ENCODE measurements around the gene FLT4.

The FLT4 gene

GRCh38 chr5:180625791-180626660 is 23.4 kb downstream of the FLT4 start:
- no peak for DNase-seq

DNA sequence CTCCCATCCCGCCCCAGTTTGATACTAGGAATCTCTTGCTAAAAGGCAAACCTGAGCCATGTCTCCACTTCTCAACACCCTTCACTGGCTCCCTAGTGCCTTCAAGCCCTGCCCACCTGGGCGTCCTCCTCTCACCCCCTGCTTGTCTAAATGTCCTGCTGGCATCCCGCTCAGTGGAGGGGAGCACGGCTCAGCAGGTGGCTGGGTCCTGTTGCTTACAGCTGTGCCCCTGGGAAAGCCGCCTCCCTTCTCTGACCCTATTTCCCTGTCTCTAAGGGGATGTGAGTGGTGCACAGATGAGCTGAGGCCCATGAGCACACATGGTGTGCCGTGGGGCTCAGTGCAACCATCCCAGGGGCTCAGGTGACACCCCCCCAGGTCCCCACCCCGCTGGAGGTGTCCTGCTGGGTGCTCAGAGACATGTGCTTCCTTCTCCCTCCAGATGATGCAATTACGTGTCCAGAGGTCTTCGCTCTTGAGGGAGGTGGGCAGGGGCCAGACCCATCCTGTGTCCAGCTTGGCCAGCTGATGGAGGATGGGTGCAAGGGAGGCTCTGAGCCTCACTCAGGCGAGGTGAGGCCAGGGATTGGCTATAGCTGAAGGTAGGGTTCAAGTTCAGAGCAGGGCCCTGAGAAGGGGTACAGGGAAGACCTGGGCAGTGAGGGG is 24.1 kb downstream of the FLT4 start:
- no peak for DNase-seq

GRCh38 chr5:180624587-180624986 is 24.8 kb downstream of the FLT4 start:
- DNase-seq = no peak

GRCh38 chr5:180623844-180624243 is 25.6 kb downstream of the FLT4 start:
- DNase-seq = no peak

DNA sequence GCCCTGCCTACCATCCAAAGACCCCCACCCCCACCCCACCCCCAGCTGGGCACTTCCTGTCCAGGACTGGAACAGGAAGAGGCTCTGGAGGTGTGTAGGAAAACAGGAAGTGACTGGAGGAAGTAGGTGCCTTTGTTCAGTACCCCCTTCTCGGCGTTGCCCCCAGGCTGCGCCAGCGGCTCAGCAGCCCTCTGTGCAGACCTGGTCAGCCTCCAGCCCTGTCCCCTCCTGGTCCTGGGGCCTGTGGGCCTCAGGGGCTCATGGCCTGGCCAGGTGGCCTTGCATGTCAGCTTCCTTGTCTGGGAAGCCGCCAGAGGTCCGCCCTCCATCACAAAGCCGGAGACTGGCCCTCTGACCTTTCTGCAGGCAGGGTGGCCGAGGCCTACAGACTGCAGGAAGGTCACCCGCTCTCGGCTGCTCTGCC is 26.0 kb downstream of the FLT4 start:
- DNase-seq = no peak

DNA sequence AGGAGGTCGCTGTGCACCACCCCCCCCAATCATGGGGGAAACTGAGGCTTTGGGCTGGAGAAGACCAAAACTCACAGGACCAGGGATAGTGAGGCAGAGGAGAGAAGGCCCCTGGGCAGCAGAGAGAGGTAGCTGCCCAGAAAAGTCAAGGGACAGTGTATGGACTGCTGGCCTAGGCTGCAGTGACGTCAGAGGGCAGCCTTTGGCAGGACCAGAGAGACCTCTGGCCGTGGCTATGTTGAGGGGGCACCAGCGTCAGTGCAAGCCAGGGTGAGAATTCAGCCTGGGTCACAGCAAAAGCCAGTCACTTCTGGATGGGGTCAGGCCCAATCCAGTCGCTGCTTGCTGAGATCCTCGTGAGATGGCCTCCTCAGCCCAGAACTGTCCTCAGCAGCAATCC is 26.5 kb downstream of the FLT4 start:
- DNase-seq = no peak

- no peak for DNase-seq
Observed at GRCh38 chr5:180621311-180621710, 28.1 kb downstream of the FLT4 start.

DNA sequence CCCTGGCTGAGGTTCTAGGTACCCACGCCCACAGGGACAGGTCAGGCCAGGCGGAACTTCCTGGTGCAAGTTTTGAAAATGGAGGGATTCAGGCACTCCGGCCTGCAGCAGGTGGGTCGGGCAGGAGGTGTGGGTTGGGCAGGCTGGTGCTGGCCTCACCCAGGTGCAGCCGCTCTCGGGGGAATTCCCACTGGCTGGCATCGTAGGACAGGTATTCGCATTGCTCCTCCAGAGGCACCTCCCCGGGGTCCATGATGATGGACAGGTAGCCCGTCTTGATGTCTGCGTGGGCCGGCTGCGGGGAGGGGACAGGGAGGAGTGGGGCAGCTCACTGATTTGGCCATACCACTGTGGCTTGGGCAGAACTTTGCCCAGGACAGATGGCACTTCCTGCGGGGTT is 29.4 kb downstream of the FLT4 start:
- no peak for DNase-seq

- DNase-seq = no peak
Observed at GRCh38 chr5:180619563-180619915, 29.9 kb downstream of the FLT4 start.

DNA sequence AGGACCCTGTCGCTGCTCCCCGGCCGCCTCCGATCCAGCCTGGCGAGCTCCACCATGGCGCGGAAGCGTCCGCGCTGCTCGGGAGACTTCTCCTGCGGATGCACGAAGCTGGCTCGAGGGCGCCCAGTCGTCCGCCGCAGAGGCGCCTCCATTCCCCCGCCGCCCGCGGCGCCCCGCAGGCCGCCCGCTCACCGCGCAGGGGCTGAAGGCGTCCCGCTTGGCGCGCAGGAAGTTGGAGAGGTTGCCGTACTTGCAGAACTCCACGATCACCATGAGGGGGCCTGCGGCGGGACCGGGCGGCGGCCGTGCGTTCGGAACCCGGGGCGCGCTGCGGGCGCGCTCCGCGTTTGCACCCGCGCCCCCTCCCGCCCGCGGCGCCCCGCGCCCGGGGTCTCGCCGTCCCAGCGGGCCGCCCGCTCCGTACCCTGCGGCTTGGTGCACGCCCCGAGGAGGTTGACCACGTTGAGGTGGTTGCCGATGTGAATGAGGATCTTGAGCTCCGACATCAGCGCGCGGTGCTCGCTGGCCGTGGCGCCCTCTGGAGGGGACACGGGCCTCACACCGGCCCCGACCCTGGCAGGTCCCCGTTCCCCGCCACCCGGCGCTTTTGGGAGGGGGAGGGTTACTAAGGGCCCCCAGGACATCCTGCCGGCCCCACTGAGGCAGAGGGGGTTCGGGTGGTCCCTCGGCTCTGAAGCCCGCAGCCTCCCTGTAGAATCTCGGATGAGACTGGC is 30.4 kb downstream of the FLT4 start:
- DNase-seq = peak; percentile 12

GRCh38 chr5:180618487-180618828 is 30.9 kb downstream of the FLT4 start:
- DNase-seq = no peak

- DNase-seq = no peak
Observed at GRCh38 chr5:180613814-180614188, 35.6 kb downstream of the FLT4 start.

GRCh38 chr5:180613188-180613813 is 36.1 kb downstream of the FLT4 start:
- no peak for DNase-seq

- DNase-seq = no peak
Observed at GRCh38 chr5:180612683-180613082, 36.7 kb downstream of the FLT4 start.

DNA sequence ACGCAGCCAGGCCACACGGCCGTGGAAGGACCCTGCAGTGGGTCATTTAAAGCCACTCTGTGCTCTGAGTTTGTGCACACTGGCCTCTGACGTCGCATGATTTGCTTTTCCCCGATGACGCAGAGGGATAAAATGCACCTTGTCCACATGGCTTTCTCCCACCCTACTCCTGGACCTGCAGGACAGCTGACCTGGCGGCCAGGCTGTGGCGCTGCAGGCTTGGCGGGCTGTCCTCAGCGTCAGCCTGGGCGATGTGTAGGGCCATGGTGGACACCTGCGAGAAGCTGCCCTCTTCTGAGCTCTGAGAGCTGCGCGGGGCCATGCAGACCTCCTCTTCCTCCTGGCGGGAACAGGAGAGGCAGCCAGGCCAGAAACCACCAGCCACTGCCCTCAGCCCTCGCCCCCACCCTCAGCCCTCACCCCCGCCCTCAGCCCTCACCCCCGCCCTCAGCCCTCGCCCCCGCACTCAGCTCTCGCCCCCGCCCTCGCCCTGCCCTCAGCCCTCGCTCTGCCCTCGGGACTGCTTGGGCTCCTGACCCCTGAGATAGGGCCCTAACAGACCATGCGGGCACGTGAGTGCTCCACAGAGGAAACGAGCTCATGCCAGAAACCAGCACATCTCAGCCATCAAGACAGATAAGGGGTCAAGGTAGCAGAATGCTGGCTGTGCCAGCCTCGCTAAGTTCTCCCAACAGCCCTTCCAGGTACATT is 38.1 kb downstream of the FLT4 start:
- DNase-seq = no peak

DNA sequence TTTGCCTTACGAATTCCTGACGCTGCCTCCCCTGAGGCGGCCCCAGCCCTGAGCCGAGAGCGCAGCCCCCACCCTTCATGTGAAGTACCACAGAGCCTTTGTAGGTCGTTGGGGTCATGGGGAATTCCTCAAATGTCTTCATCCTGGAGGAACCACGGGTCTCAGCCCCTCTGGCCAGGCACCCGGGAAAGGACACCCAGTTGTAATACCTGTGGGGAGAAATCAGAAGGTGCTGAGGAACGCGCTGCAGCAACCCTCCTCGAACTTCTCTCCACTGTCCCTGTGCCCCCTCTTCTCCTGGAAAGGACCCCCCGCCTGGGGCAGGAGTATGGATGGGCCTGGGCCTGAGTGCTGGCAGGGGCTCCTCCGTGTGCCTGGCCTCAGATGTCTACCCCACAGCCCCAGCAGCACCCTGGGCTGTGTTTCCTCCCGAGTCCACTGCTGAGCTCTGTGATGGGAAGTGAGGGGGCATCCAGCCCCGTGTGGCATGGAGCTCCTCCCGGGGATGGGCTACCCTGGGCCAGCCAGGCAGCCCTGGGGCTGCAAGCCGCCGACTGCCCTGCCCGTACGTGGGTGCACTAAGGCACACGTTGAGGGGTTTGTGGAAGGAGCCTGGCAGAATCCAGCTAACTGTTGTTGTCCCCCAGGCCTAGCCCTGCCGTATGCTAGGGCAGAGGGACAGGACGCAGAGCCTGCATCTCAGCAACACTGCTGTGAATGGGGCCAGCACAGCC is 39.4 kb downstream of the FLT4 start:
- no peak for DNase-seq

DNA sequence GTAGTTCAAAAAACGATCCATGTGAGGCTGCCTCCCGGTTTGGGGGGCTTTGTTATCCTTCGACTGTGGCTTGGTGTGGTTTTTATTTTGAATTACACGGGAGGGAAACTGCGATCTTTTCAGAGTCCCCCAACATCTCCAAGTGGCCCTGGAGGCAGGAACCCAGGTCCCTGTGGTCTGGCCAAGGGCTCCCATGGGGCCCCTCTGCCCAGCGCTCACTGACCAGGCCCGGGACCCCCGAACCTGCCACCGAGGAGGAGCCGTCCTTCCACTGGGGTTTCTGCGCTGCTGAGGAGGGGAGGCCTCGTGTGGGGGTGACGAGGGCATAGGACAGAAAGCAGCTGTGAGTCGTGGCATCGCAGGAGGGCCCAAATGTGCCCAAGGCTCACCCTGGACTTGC is 40.0 kb downstream of the FLT4 start:
- no peak for DNase-seq

GRCh38 chr5:180608572-180609310 is 40.7 kb downstream of the FLT4 start:
- DNase-seq = no peak

DNA sequence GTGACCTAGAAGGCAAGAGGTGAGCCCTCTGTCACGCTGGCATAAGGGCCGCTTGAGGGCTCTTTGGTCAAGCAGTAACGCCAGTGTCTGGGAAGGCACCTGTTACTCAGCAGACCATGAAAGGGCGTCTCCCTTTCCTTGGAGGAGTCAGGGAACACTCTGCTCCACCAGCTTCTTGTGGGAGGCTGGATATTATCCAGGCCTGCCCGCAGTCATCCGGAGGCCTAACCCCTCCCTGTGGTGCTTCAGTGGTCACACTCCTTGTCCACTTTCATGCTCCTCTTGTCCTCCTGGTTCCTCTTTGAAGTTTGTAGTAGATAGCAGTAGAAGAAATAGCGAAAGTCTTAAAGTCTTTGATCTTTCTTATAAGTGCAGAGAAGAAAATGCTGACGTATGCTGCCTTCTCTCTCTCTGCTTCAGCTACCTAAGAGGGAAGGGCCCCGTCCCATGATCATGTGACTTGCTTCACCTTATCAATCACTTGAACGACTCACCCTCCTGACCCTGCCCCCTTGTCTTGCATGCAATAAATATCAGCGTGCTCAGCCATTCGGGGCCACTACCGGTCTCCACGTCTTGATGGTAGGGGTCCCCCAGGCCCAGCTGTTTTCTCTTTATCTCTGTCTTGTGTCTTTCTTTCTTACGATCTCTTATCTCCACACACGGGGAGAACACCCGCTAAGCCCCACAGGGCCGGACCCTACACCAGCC is 41.4 kb downstream of the FLT4 start:
- no peak for DNase-seq

DNA sequence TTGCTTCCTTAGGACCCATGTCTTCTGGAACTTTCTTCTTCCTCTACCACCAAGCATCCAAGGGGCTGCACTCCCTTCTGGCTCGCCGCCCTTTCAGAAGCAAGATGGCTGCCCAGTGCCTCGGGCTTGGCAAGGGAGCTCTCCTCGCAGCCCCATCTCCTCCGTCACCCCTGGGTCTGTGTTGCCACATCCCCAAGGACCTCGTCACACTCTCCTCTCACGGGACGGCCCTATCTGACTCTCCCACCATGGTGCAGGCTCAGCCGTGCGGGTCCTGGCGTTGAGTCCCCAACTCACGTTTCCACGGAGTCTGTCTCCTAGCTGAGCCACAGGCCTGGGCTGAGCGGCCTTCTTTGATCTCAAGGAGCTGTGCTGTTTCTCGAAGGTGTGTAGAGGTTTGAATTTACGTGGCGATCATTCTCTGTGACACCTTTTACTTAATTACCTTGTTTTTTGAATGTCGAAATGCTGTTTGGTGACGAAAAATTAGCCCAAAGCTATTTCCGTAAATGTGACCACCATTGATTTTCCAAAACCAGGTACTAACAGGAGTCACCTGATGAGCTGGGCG is 43.1 kb downstream of the FLT4 start:
- DNase-seq = no peak

All from effector CD4-positive, alpha-beta T cell (primary cell).